A549 (cell line): Measurements from ENCODE around the gene UBA52.

Experiments used
- CHD2 ChIP-seq: fragments of 150-350 bp; IDR thresholded peaks from 2 replicates; pipeline ENCODE4 v1.6.1; 2014; ENCODE audit warnings: low read length; ENCODE audit not compliant: partially characterized antibody
- CTCF ChIP-seq: fragments of >200 bp; sonication (Bioruptor Twin); formaldehyde crosslinking; IDR thresholded peaks from 3 replicates; pipeline ENCODE4 v1.5.1; 2016
- KDM1A ChIP-seq: fragments of 200-600 bp; sonication (generic); IDR thresholded peaks from 2 replicates; pipeline ENCODE4 v1.6.1; 2016; ENCODE audit warnings: low read depth, mild to moderate bottlenecking
- MYC ChIP-seq: IDR thresholded peaks from 2 replicates; pipeline ENCODE4 v1.6.1; 2012; ENCODE audit warnings: mild to moderate bottlenecking, inconsistent platforms, low read length, improper control_type of control experiment, borderline replicate concordance
- NR3C1 ChIP-seq: fragments of >200 bp; sonication (Bioruptor Twin); formaldehyde crosslinking; IDR thresholded peaks from 3 replicates; pipeline ENCODE4 v1.6.1; 2017
- PHF8 ChIP-seq: fragments of 200-600 bp; sonication (generic); IDR thresholded peaks from 2 replicates; pipeline ENCODE4 v1.6.1; 2016; ENCODE audit warnings: low read depth, mild to moderate bottlenecking, antibody characterized with exemption, moderate library complexity, borderline replicate concordance
- POLR2A ChIP-seq: IDR thresholded peaks from 2 replicates; pipeline ENCODE4 v1.6.1; 2012; ENCODE audit warnings: mild to moderate bottlenecking, low read length
- POLR2AphosphoS2 ChIP-seq: conservative IDR thresholded peaks from 2 replicates; pipeline ENCODE4 v1.6.1; 2012; ENCODE audit warnings: low read length, improper control_type of control experiment, inconsistent platforms
- RAD21 ChIP-seq, 2 experiments: fragments of >200 bp in 1 of 2; sonication (Bioruptor Twin) in 1 of 2; formaldehyde crosslinking in 1 of 2; IDR thresholded peaks in 1 of 2; conservative IDR thresholded peaks in 1 of 2; 2 replicates in 1 of 2; 3 replicates in 1 of 2; pipeline ENCODE4 v1.6.1; 2012 to 2018; ENCODE audit warnings: inconsistent platforms in 1 of 2
- REST ChIP-seq: fragments of 200-600 bp; sonication (generic); IDR thresholded peaks from 2 replicates; pipeline ENCODE4 v1.6.1; 2016; ENCODE audit warnings: antibody characterized with exemption, mild to moderate bottlenecking, moderate library complexity
- RFX5 ChIP-seq: fragments of 450-650 bp; IDR thresholded peaks from 2 replicates; pipeline ENCODE4 v1.7.1; 2014; ENCODE audit warnings: antibody characterized with exemption, mild to moderate bottlenecking, moderate library complexity

GRCh38 chr19:18523841-18524240 lies 47.8 kb upstream of the UBA52 start:
- TF ChIP-seq RAD21 (conservative IDR thresholded peaks at IDR 0.05 in 1 of 2, IDR thresholded peaks at IDR 0.05 in 1 of 2) (no peak), REST (no peak), PHF8 (no peak), CTCF (no peak), CHD2 (no peak), RFX5 (no peak), POLR2AphosphoS2 (no peak), NR3C1 (no peak), MYC (no peak), POLR2A (no peak), KDM1A (no peak)
